GM10847 (cell line): Measurements from ENCODE around the gene STAP2.

Experiments used
- POLR2A ChIP-seq: IDR thresholded peaks from 2 replicates; pipeline ENCODE4 v1.6.1; 2011; ENCODE audit not compliant: insufficient read length; ENCODE audit errors: extremely low read depth

The STAP2 gene

DNA sequence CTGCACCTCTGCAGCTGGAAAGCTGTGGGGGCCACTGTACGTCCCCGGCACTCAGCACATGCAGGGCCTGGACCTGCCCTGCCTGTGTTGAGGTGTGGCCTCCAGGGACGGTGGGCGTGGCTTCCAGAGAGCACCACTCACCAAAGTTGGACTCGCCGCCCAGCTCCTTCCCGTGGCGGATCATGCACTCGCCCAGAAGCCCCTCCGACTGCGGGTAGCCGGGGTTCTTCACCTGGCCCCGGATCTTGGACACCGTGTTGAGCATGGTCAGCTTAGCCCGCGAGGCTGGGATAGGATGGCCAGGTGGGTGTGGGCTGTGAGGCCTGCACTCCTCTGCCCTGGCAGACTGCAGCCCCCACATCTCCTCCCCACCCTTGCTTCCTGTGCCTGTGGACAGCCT lies 26.7 kb upstream of the STAP2 start:
- no peak for TF ChIP-seq POLR2A

DNA sequence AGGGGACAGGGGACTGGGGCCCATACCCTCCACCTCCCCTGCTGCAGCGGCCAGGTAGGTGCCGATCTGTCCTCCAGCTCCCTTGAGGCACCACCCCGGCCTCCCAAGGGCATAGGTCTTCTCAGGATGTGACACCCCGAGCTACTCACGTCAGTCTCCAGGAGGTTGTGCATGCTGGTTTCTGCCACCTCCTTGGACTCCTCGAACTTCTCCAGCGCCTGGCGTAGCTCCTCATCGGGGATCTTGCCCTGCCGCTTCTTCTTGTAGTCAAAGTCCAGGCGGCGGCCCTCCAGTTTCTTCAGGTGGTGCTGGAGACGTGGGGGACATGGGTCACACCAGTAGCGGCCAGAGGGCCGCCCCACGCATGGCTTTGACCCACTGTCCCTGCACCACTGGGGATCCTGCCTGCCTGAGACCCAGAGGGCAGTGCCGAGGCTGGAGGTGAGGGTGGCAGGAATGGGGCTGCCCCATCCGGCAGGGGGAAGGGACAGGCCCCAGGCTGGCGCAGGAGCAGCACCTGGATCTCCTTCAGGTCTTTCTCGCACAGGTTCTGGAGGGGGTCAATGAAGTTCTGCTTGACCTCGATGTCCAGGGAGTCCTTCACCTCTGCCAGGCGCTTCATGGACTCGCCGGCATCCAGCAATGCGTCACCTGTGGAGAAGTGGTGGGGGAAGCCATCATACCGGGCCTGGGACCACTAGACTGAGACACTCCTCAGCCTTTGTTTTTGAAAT lies 25.1 kb upstream of the STAP2 start:
- no peak for TF ChIP-seq POLR2A

GRCh38 chr19:4362831-4363545 lies 24.4 kb upstream of the STAP2 start:
- no peak for TF ChIP-seq POLR2A

DNA sequence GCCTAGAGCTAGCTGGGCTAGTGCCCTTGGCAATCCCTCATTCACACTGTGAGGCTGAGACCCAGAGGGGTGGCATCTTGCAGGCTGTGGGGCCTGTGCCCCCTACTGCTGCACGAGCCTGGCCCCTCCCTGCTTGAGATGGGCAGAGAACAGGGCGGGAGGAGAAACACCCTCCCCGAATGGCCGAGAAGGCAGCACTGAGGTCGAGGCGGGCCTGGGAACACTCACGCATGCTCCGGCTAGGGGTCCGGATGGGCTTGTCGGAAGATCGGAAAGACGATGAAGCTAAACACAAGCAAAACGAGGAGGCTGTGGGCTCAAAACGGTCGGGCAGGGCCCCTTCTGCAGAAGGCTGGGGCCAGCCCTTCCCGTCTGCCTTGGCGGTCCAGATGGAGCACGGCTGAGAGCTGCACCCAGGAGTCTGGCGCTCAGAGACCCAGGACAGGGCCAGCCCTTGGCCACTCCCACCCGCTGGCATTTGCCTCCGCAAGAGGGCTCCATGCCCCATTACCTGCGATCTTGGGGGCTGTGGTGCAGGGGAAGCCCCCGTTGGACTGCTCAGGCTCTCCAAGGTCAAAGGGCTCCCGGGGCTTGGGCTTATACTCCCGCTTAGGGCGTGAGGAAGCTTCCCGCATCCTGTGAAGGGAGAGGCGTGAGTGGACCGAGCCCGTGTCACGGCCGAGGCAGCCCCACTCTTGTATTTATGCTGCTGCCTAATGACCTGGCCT lies 23.6 kb upstream of the STAP2 start:
- no peak for TF ChIP-seq POLR2A

DNA sequence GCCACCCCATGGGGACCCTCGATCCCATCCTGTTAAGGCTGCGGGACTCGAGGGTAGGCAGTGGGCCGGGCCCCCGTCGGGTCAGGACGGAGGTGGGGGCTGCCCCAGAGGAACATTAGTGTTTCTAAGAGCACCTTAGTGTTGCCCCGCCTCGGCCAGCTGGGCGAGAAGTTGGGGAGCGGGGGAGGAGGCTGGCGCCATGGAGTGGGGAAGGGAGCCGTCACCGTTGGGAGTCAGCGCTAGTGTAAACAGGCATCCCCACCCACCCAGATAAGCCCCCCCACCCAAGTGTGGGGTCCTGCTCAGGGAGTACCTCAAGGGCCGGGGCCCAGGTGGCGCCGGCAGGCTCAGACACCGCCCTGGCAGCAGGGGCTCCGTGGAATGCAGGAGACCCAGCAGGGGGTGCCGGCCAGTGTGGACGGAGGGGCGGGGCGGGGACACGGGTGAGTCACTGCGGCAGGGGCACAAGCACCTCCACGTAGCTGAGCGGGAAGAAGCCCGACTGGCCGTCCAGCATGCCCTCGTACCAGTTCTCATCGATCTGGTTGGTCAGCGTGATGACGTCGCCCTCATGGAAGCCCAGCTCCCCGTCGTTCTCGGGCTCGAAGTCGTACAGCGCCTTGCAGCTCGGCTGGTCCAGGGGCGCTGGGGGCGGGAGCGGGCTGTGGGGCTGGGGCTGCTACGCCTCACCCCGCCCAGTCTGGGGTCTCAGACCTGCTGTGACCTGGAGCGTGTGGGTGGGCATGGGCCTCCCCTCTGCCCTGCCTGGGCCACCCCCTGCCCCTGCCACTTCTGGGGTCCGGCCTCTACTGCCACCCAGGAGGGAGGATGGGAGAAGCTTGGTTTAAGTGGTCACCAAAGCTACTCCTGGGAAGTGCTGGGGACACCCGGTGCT lies 22.8 kb upstream of the STAP2 start:
- TF ChIP-seq POLR2A = no peak

DNA sequence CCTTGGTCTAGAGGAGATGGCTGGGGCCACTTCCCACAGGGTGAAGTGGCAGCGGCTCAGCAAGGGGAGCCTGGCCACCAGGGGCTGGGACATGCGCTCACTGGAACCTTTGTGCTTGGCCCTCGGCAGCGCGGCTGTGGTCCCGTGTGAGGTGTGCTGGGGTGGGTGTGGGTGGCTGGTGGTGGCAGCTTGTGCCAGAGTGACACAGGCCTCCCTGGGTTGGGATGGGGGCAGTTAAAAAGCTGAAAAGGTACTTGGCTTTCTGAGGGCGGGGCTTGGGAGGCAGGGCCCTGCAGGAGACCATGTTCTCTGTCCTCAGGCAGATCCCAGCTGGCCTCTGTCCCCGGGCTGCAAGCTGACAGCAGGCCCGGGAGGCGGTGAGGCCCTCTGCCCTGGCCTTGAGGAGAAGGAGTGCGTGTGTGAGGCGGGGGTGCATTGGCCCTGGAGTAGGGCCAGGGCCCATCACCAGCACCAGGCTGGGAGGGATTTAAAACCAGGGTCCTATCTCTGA lies 22.1 kb upstream of the STAP2 start:
- no peak for TF ChIP-seq POLR2A

DNA sequence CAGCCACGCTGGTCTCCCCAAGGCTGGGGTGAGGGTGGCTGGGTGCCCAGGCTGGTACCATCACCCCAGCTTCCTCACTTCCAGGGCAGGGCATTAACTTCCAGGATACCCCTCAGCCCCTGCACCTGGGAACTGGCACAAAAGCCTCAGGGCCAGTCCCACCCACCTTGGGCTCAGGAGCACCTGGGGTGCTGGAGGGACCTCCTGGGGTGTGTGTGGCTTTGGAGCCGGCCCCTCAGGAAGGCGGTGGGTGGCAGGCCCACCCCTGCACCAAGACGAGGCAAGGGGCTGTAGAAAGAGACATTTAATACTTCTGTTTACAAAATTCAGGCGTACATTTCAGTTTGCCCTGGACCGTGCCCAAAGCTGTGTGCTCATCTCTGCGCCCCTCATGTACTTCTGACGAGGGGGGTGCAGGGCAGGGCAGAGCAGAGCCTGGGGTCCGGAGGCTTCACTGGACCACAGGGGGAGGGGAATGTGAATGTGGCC lies 21.5 kb upstream of the STAP2 start:
- no peak for TF ChIP-seq POLR2A

- TF ChIP-seq POLR2A = peak; percentile 20
Observed at GRCh38 chr19:4359627-4360000, 21.0 kb upstream of the STAP2 start.

DNA sequence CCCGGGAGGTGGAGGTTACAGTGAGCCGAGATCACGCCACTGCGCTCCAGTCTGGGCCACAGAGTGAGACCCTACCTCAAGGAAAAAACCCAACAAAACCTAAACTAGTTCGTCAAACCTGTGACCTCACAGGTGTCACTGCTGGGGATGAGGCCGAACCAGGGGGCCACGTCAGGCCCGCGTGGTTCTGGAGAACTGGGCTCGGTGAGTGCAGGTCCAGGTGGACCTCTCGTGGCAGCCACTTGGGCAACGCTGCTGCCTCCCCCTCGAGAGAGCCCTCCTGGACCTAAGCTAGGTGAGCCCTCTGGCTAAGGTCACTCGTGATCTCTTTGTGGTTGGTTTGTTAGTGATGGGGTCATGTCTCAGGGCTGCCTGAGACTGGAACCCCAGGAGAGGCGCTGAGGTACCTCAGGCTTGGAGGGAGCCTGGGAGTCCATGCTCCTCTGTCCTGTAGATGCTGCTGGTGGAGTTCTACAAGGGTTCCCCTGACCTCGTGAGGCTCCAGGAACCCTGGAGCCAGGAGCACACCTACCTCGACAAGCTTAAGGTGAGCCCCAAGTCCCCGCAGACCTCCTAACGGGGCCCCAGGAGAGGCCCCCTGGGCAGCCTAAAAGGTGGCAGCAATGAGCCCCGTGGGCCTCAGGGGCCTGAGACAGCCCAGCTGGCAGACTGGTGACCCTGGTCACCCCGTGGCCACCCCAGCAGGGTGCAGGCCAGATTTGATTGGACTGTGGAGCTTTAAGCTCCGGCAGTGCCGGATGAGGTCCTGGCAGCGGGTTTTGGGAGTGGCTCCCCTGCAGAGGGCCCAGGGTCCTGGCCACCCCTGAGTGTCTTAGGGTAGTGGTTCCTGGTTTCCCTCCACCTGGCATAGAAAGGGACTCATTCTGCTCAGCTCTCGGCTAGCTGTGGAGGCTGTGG lies 20.3 kb upstream of the STAP2 start:
- TF ChIP-seq POLR2A = no peak

DNA sequence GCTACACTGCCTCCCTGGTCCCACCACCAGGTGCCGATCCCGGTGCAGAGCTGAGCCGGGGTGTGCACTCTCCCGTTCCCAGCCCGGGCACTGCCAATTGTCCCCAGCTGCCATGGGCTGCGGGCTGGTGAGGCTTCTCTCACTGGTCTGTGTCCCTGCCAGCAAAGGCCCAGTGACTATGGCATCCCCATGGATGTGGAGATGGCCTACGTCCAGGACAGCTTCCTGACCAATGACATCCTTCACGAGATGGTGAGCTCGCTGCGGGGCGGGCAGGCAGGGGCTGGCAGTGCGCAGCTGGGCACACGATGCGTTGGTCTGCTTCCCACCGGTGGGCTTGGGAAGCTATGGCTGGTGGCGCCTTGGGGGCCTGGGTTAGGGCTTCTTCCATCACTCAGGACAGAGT lies 19.3 kb upstream of the STAP2 start:
- TF ChIP-seq POLR2A = no peak

- TF ChIP-seq POLR2A = no peak
Observed at GRCh38 chr19:4357095-4357797, 18.6 kb upstream of the STAP2 start.

DNA sequence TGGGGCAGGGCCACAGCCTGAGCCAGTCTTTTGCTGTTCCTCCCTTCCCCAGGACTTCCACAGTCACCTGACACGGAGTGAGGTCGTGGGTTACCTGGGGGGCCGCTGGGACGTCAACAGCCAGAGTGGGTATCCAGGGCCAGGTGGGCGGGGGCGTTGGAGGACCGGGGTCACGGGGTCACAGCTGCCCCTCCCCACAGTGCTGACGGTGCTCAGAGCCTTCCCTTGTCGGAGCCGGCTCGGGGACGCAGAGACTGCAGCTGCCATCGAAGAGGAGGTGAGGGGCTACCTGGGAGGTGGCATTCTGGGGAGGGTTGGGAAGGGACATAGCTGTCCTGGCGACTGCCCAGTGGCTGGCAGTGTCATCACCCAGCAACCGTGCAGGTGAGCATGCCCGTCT lies 16.3 kb upstream of the STAP2 start:
- no peak for TF ChIP-seq POLR2A

- no peak for TF ChIP-seq POLR2A
Observed at GRCh38 chr19:4354282-4354681, 15.7 kb upstream of the STAP2 start.
